GM21390 (cell line): ENCODE results near the gene PARVB.

Experiments used
- ATAC-seq: cut with Tn5 transposase; IDR thresholded peaks from one replicate; pipeline ENCODE4 v1.9.1; 2021; ENCODE audit not compliant: unreplicated experiment

PARVB gene

GRCh38 chr22:44026066-44026629 lies 2.0 kb downstream of the PARVB start:
- ATAC-seq, result no peak

DNA sequence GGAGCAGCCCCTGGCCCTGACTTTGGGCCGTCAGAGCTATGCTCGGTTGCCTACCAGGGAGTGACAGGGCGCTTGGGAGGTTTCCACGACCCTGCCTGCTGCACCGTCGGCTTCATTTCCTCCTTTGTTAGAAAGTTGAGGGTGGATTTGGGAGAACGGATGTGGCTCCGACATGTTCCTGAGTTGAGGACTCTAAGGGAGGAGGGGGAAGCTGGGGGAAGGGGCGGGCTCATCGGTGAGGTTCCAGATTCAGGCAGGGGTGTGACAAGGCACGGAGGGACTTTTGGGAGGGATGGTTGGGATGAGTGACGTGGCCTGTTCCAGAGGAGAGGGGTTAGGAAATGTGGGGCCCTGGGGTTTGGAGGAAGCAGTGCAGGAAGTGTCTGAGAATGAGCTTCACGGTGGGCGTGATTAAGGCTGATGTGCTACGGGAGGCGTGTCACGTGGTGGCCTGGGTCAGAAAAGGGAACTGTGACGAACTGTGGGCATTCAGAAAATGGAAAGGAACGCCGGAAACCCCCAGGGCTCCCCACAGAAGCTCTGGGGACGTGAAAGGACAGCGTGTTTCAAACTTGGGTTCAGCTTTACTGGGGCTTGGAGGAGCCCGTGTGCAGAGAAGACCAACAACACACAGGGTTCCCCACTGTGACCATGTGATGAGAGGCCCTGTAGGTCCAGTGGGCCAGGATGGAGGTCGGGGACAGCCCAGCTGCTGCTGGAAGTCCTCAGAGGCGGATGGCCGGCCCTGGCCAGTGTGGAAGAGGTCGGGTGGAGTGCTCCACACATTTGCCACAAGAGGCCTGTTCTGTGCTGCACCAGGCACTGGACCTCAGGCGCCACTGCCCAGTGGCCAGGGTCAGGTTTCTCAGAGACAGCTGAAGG lies 2.8 kb downstream of the PARVB start:
- peak; percentile 51 for ATAC-seq

DNA sequence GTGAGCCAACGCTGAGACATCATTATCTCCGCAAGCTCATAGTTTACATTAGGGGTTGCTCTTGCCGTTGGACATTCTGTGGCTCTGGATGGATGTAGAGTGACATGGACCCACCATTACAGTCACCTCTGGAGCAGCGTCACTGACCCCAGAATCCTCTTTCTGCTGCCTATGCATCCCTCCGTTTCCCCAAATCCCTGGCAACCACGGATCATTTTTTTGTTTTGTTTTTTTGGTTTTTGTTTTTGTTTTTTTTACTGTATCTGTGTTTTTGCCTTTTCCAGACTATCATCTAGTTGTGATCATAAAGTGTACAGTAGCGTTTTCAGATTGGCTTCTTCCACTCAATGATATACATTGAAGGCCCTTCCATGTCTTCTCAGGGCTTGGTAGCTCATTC lies 4.0 kb downstream of the PARVB start:
- no peak for ATAC-seq

- no peak for ATAC-seq
Measured at GRCh38 chr22:44029069-44029468, 5.0 kb downstream of the PARVB start.

- ATAC-seq, result no peak
Measured at GRCh38 chr22:44030051-44030701, 6.1 kb downstream of the PARVB start.

DNA sequence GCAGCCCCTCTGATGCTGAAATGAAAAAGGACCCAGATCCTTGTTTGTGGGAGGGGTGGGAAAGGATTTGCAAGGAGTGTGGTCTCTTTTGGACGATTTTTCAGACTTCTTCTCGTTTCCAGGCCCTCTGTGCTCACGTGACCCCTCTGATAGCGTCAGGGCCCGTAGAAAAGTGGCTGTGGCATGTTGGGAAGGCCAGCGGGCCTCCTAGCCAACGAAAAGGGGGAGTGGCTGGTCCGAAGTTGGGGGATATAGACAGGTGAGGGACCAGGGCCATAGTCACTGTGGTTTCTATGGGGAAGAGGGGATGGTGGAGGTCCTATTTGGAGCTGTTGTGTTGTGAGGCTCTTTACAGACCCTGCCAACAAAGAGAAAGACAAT lies 6.6 kb downstream of the PARVB start:
- ATAC-seq, result no peak

- no peak for ATAC-seq
Measured at GRCh38 chr22:44031158-44031952, 7.3 kb downstream of the PARVB start.

- no peak for ATAC-seq
Measured at GRCh38 chr22:44032126-44032730, 8.1 kb downstream of the PARVB start.

- no peak for ATAC-seq
Measured at GRCh38 chr22:44033287-44033686, 9.2 kb downstream of the PARVB start.

DNA sequence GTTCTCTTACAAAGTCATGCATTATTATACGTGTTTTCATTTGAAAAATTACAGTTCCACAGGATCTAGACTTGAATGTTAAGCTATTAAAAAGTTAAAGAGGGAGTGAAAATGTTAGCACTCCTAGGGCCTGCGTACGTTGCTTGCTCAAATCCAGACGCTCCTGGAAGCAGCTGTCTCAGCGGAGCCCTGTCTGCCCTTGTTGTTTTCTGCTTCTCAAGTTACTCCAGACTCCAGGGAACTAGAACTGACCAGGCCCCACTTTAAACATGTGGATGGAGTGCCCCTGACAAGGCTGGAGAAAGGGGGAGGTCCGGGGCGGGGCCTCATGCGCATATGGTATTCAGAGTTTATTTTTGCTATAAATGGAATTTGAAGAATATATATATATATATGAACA lies 9.6 kb downstream of the PARVB start:
- ATAC-seq, result no peak

GRCh38 chr22:44037519-44038375 lies 13.6 kb downstream of the PARVB start:
- ATAC-seq, result no peak

- ATAC-seq, result no peak
Measured at GRCh38 chr22:44039566-44040171, 15.6 kb downstream of the PARVB start.

- peak; percentile 57 for ATAC-seq
Measured at GRCh38 chr22:44042249-44043218, 18.4 kb downstream of the PARVB start.

GRCh38 chr22:44045145-44045544 lies 21.0 kb downstream of the PARVB start:
- no peak for ATAC-seq

DNA sequence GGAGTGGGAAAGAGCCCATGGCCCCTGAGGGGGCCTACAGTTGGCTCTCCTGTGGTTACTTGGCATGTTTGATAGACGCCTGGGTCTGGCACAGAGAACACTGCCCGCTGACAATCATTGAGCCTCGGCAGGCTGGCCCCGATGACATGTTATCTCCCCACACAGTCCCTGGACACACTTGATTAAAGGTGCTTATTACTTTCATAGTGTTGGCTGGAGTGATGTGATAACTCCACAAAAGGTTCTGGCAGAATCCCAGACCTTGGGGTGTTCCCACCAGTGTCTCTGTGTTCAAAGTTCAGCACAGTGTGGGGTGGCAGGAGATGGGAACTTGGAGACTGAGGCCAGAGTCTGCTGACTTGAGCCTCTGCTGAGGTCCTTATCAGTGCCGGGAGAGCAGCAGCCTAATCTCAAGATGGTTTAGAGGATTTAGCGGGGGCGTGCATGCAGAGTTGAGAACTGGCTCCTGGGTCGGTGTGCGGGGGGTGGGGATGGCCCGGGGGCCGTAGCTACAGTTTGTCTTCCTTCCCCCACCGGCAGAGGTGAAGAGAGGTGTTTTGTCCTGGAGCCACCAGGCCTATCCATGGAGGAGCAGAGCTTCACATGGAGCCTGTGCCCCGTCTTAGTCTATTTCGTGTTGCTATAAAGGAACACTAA lies 22.5 kb downstream of the PARVB start:
- no peak for ATAC-seq

DNA sequence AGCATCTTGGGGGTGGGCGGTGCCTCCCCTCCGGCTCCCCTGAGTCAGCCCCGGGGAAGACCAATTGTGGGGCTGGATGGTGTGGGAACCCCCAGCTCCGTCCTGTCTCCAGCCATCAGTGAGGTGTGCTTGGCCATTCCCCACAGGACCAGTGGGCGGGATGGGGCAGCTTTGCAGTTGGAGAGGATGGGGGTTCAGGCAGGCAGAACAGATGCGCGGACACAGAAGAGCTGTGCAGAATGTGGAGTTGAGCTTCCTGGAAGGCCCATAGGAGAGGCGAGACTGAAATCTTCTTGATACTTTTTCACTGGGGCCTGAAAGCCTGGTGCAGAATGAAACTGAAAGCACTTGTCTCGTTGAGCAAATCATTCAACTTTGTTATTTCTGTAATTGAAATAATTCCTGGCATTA lies 23.8 kb downstream of the PARVB start:
- no peak for ATAC-seq

DNA sequence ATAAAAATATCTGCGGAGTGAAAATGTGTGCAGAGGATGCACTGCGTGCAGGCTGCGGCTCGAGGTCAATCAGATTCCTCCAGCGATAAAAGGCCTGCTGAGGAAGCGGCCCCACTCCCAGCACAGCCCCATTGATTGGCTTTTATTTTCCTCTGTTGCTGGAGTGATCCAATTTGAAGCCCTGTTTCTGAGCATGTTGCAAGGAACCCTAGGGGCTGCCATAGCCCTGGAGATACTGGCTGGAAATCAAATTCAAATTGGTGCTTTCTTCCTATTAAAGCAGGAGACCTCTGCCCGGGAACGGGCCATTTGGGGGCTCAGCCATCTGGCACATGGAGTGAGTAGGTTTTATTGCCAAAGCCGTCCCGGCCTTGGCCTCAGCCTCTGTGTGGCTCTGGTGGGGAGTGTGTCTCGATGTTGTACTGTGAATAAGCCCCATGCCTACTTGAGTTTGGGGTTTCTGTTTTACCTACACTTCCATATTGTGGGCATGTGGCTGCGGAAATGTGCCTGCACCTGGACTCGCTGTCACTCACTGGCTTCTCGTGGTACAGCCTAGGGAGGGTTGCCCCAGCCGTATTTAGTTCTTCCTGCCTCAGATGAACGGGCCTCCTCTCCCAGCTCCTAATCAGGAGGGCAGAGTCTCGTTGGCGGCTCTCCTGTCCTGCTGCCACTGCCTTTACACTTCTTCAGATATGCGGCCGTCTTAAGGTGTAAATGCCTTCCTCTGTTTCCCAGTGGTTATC lies 25.6 kb downstream of the PARVB start:
- no peak for ATAC-seq
